Ishikawa (cell line): ENCODE measurements around the gene PLCL2.

Source experiments
- CEBPB ChIP-seq: IDR thresholded peaks from 2 replicates; pipeline ENCODE4 v1.6.1; 2012
- CREB1 ChIP-seq: IDR thresholded peaks from 2 replicates; pipeline ENCODE4 v1.6.1; 2012; ENCODE audit warnings: low read depth
- EGR1 ChIP-seq: IDR thresholded peaks from 2 replicates; pipeline ENCODE4 v1.6.1; 2012
- EP300 ChIP-seq: IDR thresholded peaks from 2 replicates; pipeline ENCODE4 v1.6.1; 2012; ENCODE audit warnings: borderline replicate concordance
- FOXM1 ChIP-seq: IDR thresholded peaks from 2 replicates; pipeline ENCODE4 v1.6.1; 2012; ENCODE audit warnings: low read depth, borderline replicate concordance
- NFIC ChIP-seq: IDR thresholded peaks from 2 replicates; pipeline ENCODE4 v1.6.1; 2012
- RAD21 ChIP-seq: IDR thresholded peaks from 2 replicates; pipeline ENCODE4 v1.6.1; 2012; ENCODE audit warnings: low read depth
- REST ChIP-seq: IDR thresholded peaks from 2 replicates; pipeline ENCODE4 v1.6.1; 2012; ENCODE audit warnings: low read depth, mild to moderate bottlenecking
- TAF1 ChIP-seq: IDR thresholded peaks from 2 replicates; pipeline ENCODE4 v1.6.1; 2012; ENCODE audit warnings: low read depth, mild to moderate bottlenecking
- YY1 ChIP-seq: IDR thresholded peaks from 2 replicates; pipeline ENCODE4 v1.6.1; 2012; ENCODE audit warnings: low read depth
- ZBTB7A ChIP-seq: IDR thresholded peaks from 2 replicates; pipeline ENCODE4 v1.6.1; 2012; ENCODE audit warnings: low read depth
- TF ChIP-seq, protein P1 (sequence below): IDR thresholded peaks from 2 replicates; pipeline ENCODE4 v1.6.1; 2012
- TF ChIP-seq, protein P2 (sequence below): IDR thresholded peaks from 2 replicates; pipeline ENCODE4 v1.6.1; 2012

DNA sequence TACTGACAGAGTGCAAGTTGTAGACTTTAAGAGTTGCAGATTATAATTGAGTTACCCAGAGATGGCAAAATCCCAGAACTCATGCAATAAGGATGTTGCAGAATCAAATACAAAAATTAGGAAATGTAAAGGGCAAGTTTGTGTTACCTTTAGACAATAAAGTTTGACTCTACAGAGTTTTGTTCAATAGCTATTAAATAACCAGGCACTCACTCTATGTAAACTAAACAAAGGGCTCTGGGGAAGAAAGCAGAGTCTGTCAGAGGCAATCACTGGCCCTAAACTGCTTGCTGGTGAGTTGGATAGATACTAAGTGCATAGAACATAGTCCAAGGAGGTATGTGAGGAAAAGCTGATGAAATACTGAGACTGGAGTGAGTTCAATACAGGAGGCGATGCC is 40.0 kb upstream of the PLCL2 start:
- TF ChIP-seq TAF1: no peak
- TF ChIP-seq, protein P1, sequence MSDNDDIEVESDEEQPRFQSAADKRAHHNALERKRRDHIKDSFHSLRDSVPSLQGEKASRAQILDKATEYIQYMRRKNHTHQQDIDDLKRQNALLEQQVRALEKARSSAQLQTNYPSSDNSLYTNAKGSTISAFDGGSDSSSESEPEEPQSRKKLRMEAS: no peak
- TF ChIP-seq REST: no peak
- TF ChIP-seq RAD21: no peak
- no peak for TF ChIP-seq EP300
- no peak for TF ChIP-seq CEBPB
- TF ChIP-seq ZBTB7A: no peak
- TF ChIP-seq, protein P2, sequence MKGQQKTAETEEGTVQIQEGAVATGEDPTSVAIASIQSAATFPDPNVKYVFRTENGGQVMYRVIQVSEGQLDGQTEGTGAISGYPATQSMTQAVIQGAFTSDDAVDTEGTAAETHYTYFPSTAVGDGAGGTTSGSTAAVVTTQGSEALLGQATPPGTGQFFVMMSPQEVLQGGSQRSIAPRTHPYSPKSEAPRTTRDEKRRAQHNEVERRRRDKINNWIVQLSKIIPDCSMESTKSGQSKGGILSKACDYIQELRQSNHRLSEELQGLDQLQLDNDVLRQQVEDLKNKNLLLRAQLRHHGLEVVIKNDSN: no peak
- no peak for TF ChIP-seq NFIC
- TF ChIP-seq YY1: no peak
- TF ChIP-seq CREB1: no peak
- no peak for TF ChIP-seq FOXM1
- no peak for TF ChIP-seq EGR1
